IPS DF 19.7 (cell line): ENCODE measurements around the gene MGLL.
"Not testable (repeated sequence)": the region's sequence is repeated elsewhere in the genome, so short reads cannot be mapped to it uniquely, and the experiment has no call there.

Experiments
- DNase-seq: peaks from one replicate; pipeline ENCODE4 v3.0.0-alpha.2; 2013; ENCODE audit warnings: low read depth, low spot score

Gene MGLL

GRCh38 chr3:127658234-127658633 lies 164.1 kb downstream of the MGLL start:
- no peak for DNase-seq

- no peak for DNase-seq
Measured at GRCh38 chr3:127656906-127657305, 165.4 kb downstream of the MGLL start.

GRCh38 chr3:127655641-127656040 lies 166.7 kb downstream of the MGLL start:
- DNase-seq: no peak

- not testable (repeated sequence) for DNase-seq
Measured at GRCh38 chr3:127654993-127655392, 167.3 kb downstream of the MGLL start.

- DNase-seq: no peak
Measured at GRCh38 chr3:127654374-127654773, 167.9 kb downstream of the MGLL start.

- DNase-seq: peak; percentile 59
Measured at GRCh38 chr3:127652246-127652995, 169.9 kb downstream of the MGLL start.

GRCh38 chr3:127651516-127652172 lies 170.7 kb downstream of the MGLL start:
- DNase-seq: no peak

GRCh38 chr3:127650236-127650635 lies 172.1 kb downstream of the MGLL start:
- DNase-seq: no peak

GRCh38 chr3:127647845-127648204 lies 174.5 kb downstream of the MGLL start:
- DNase-seq: no peak

GRCh38 chr3:127647166-127647844 lies 175.0 kb downstream of the MGLL start:
- DNase-seq: no peak

GRCh38 chr3:127646501-127647046 lies 175.7 kb downstream of the MGLL start:
- no peak for DNase-seq

- DNase-seq: no peak
Measured at GRCh38 chr3:127645371-127646015, 176.8 kb downstream of the MGLL start.

- DNase-seq: no peak
Measured at GRCh38 chr3:127644641-127645370, 177.5 kb downstream of the MGLL start.

GRCh38 chr3:127640042-127640355 lies 182.3 kb downstream of the MGLL start:
- no peak for DNase-seq

GRCh38 chr3:127639173-127640041 lies 182.9 kb downstream of the MGLL start:
- no peak for DNase-seq
